PC-9 (cell line): ENCODE results near the gene FKBP6.
"Not testable (repeated sequence)": the region's sequence is repeated elsewhere in the genome, so short reads cannot be mapped to it uniquely, and the experiment has no call there.

Experiments
- EZH2 ChIP-seq: fragments of 200-600 bp; sonication (generic); IDR thresholded peaks from 2 replicates; pipeline ENCODE4 v1.8.0; 2017; ENCODE audit warnings: antibody characterized with exemption, low read depth
- TF ChIP-seq, protein P1 (sequence below): fragments of 200-600 bp; sonication (generic); conservative IDR thresholded peaks from 2 replicates; pipeline ENCODE4 v1.6.1; 2017; ENCODE audit warnings: mixed run types, antibody characterized with exemption, mild to moderate bottlenecking, moderate library complexity

DNA sequence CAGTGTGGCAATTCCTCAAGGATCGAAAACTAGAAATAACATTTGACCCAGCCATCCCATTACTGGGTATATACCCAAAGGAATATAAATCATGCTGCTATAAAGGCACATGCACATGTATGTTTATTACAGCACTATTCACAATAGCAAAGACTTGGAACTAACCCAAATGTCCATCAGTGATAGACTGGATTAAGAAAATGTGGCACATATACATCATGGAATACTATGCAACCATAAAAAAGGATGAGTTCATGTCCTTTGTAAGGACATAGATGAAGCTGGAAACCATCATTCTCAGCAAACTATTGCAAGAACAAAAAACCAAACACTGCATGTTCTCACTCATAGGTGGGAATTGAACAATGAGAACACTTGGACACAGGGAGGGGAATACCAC is 32.6 kb downstream of the FKBP6 start:
- not testable (repeated sequence) for TF ChIP-seq EZH2
- TF ChIP-seq, protein P1, sequence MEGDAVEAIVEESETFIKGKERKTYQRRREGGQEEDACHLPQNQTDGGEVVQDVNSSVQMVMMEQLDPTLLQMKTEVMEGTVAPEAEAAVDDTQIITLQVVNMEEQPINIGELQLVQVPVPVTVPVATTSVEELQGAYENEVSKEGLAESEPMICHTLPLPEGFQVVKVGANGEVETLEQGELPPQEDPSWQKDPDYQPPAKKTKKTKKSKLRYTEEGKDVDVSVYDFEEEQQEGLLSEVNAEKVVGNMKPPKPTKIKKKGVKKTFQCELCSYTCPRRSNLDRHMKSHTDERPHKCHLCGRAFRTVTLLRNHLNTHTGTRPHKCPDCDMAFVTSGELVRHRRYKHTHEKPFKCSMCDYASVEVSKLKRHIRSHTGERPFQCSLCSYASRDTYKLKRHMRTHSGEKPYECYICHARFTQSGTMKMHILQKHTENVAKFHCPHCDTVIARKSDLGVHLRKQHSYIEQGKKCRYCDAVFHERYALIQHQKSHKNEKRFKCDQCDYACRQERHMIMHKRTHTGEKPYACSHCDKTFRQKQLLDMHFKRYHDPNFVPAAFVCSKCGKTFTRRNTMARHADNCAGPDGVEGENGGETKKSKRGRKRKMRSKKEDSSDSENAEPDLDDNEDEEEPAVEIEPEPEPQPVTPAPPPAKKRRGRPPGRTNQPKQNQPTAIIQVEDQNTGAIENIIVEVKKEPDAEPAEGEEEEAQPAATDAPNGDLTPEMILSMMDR = not testable (repeated sequence)
